ENCODE measurements around the gene ADK.

GRCh38 chr10:74365109-74365508 lies 214.1 kb downstream of the ADK start:
- no peak for TF ChIP-seq CTCF (IDR thresholded peaks at IDR 0.05)
- TF ChIP-seq POLR2A (IDR thresholded peaks at IDR 0.05): no peak

Data from gastroesophageal sphincter (tissue), 3 donors.